ENCODE data around the gene ABHD15.

Gene ABHD15

DNA sequence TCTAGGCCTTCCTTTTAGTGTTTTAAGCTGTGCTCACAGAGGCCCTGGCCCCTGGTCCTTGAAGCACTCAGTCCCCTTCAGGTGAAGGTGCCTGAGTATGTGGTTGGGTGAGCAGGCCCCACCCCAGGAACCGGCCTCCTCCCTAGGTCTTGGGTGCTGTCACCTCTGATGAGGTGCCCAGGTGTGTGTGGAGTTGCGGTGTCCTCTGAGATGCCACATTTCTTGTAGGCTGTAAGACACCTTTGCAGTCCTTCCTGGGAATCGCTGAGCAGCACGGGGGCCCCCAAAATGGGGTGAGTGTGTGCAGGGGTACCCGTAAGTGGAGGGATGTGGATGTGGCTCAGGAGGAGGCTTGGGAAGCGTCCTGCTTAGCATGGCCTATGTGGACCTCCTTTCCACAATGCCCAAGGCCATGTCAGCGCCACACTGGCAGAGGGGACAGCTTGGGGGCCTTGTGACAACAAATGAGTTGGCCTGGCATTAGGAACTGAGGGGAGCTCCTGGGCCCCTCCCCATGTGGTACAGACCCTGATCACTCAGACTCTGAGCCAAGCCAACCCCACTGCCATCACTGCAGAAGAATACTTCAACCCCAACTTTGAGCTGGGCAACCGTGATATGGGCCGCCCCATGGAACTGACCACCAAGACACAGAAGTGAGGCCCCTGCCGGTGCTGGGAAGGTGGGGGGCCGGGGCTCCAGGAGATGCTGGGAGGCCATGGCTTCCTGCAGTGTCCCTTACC lies 44.7 kb upstream of the ABHD15 start:
- no peak for DNase-seq (ENCODE audit: insufficient read length, low spot score)

DNA sequence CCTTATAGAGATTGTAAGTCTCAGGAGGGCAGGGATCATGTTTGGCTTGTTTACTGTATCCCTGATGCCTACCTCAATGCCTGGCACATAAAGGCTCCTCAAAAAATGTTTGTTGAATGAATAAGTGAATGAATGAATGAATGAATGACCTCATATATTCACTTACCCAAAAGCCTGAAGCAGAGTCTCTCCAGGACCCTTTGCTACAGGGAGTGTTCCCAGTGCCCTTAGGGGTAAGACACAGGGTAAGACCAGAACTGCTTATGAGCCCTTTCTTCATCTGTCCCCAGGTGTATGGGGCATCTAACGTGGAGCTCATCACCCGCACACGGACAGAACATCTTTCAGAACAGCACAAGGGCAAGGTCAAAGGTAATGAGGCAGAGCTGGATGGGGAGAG lies 43.6 kb upstream of the ABHD15 start:
- FAIRE-seq (no peak), DNase-seq (ENCODE audit: insufficient read length, low spot score) (no peak)
- no peak for TF ChIP-seq POU2F2 (IDR thresholded peaks at IDR 0.05; ENCODE audit: low read depth, low read length)
- TF ChIP-seq POLR2AphosphoS5 (IDR thresholded peaks at IDR 0.05; ENCODE audit: low read depth, low read length), result no peak
- no peak for TF ChIP-seq POLR2A (IDR thresholded peaks at IDR 0.05; ENCODE audit: low read depth, low read length)
- no peak for TF ChIP-seq SPI1 (IDR thresholded peaks at IDR 0.05; ENCODE audit: low read depth, low read length)
- no peak for TF ChIP-seq TAF1 (IDR thresholded peaks at IDR 0.05; ENCODE audit: low read depth, low read length)
- no peak for TF ChIP-seq PAX5 (IDR thresholded peaks at IDR 0.05; ENCODE audit: insufficient read depth, low read length, severe bottlenecking)

More for the DNA sequence above, 44.7 kb upstream of the ABHD15 start:
- no peak for FAIRE-seq
- TF ChIP-seq TAF1 (IDR thresholded peaks at IDR 0.05; ENCODE audit: low read depth, low read length) (no peak), SPI1 (IDR thresholded peaks at IDR 0.05; ENCODE audit: low read depth, low read length) (no peak), POU2F2 (IDR thresholded peaks at IDR 0.05; ENCODE audit: low read depth, low read length) (no peak), PAX5 (IDR thresholded peaks at IDR 0.05; ENCODE audit: insufficient read depth, low read length, severe bottlenecking) (no peak), POLR2A (IDR thresholded peaks at IDR 0.05; ENCODE audit: low read depth, low read length) (no peak), POLR2AphosphoS5 (IDR thresholded peaks at IDR 0.05; ENCODE audit: low read depth, low read length) (no peak)

DNA sequence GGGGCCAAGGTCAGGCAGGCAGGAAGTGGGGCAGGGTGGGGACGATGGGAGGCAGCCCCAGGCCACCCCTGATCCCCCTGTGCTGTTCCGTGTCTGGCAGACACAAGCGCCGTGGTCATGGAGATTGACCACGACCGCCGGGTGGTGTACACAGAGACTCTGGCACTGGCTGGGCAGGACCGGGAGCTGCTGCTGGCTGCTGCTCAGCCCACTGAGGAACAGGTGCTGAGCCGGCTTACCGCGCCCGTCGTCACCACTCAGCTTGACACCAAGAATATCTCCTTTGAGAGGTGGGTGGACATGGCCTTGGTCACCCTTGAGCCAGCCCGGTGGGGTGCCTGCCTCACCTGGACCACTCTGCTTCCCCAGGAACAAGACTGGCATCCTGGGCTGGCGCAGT lies 42.1 kb upstream of the ABHD15 start:
- TF ChIP-seq POLR2AphosphoS5 (IDR thresholded peaks at IDR 0.05; ENCODE audit: low read depth, low read length) (no peak), POU2F2 (IDR thresholded peaks at IDR 0.05; ENCODE audit: low read depth, low read length) (no peak), PAX5 (IDR thresholded peaks at IDR 0.05; ENCODE audit: insufficient read depth, low read length, severe bottlenecking) (no peak), TAF1 (IDR thresholded peaks at IDR 0.05; ENCODE audit: low read depth, low read length) (no peak), SPI1 (IDR thresholded peaks at IDR 0.05; ENCODE audit: low read depth, low read length) (no peak), POLR2A (IDR thresholded peaks at IDR 0.05; ENCODE audit: low read depth, low read length) (no peak)
- no peak for DNase-seq (ENCODE audit: insufficient read length, low spot score)
- FAIRE-seq, result no peak

- FAIRE-seq (no peak), DNase-seq (ENCODE audit: insufficient read length, low spot score) (no peak)
- TF ChIP-seq SPI1 (IDR thresholded peaks at IDR 0.05; ENCODE audit: low read depth, low read length), result no peak
- TF ChIP-seq TAF1 (IDR thresholded peaks at IDR 0.05; ENCODE audit: low read depth, low read length), result no peak
- TF ChIP-seq POU2F2 (IDR thresholded peaks at IDR 0.05; ENCODE audit: low read depth, low read length), result no peak
- no peak for TF ChIP-seq POLR2A (IDR thresholded peaks at IDR 0.05; ENCODE audit: low read depth, low read length)
Measured at GRCh38 chr17:29607557-29608195, 40.8 kb upstream of the ABHD15 start.

DNA sequence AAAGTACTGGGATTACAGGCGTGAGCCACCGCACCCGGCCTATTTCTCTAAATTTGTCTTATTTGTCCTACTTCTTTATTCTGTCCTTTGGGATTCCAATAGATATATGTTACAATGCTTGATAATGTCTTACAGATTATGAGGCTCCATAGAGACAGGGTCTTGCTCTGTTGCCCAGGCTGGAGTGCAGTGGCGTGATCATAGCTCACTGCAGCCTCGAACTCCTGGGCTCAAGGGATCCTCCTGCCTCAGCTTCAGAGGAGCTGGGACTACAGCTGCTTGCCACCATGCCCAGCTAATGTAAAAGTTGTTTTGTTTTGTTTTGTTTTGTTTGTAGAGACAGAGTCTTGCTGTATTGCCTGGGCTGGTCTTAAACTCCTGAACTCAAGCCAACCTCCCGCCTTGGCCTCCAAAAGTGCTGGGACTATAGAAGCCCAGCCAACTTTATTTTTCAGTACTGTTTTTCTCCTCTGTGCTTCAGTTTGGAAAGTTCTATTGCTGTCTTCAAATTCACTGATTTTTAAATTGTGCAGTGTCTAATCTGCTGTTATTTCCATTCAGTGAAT lies 36.4 kb upstream of the ABHD15 start:
- no peak for FAIRE-seq
- TF ChIP-seq POU2F2 (IDR thresholded peaks at IDR 0.05; ENCODE audit: low read depth, low read length), result no peak
- TF ChIP-seq POLR2A (IDR thresholded peaks at IDR 0.05; ENCODE audit: low read depth, low read length), result no peak
- no peak for TF ChIP-seq SPI1 (IDR thresholded peaks at IDR 0.05; ENCODE audit: low read depth, low read length)
- TF ChIP-seq TAF1 (IDR thresholded peaks at IDR 0.05; ENCODE audit: low read depth, low read length), result no peak
- TF ChIP-seq PAX5 (IDR thresholded peaks at IDR 0.05; ENCODE audit: insufficient read depth, low read length, severe bottlenecking), result no peak
- no peak for TF ChIP-seq POLR2AphosphoS5 (IDR thresholded peaks at IDR 0.05; ENCODE audit: low read depth, low read length)
- no peak for DNase-seq (ENCODE audit: insufficient read length, low spot score)

GRCh38 chr17:29597361-29598172 lies 30.7 kb upstream of the ABHD15 start:
- FAIRE-seq (no peak), DNase-seq (ENCODE audit: insufficient read length, low spot score) (no peak)
- TF ChIP-seq TAF1 (IDR thresholded peaks at IDR 0.05; ENCODE audit: low read depth, low read length) (no peak), PAX5 (IDR thresholded peaks at IDR 0.05; ENCODE audit: insufficient read depth, low read length, severe bottlenecking) (no peak), POU2F2 (IDR thresholded peaks at IDR 0.05; ENCODE audit: low read depth, low read length) (no peak), POLR2A (IDR thresholded peaks at IDR 0.05; ENCODE audit: low read depth, low read length) (no peak), SPI1 (IDR thresholded peaks at IDR 0.05; ENCODE audit: low read depth, low read length) (no peak), POLR2AphosphoS5 (IDR thresholded peaks at IDR 0.05; ENCODE audit: low read depth, low read length) (no peak)

GRCh38 chr17:29596811-29597210 lies 30.0 kb upstream of the ABHD15 start:
- TF ChIP-seq POLR2A (IDR thresholded peaks at IDR 0.05; ENCODE audit: low read depth, low read length), result no peak
- FAIRE-seq, result no peak
- no peak for DNase-seq (ENCODE audit: insufficient read length, low spot score)

- TF ChIP-seq PAX5 (IDR thresholded peaks at IDR 0.05; ENCODE audit: insufficient read depth, low read length, severe bottlenecking) (no peak), TAF1 (IDR thresholded peaks at IDR 0.05; ENCODE audit: low read depth, low read length) (no peak)
- DNase-seq (ENCODE audit: insufficient read length, low spot score) (no peak), FAIRE-seq (no peak)
Measured at GRCh38 chr17:29595943-29596774, 29.3 kb upstream of the ABHD15 start.

Data from GM12891 (cell line).